Nephron (organoid): Measurements from ENCODE around the gene TMEM208.

Experiments used
- H3K27ac Mint-ChIP-seq, 3 experiments: 2 replicates each; pipeline ENCODE4 v1.8.0; 2020; ENCODE audit warnings: mixed read lengths in 3 of 3, mild to moderate bottlenecking in 2 of 3, moderate library complexity in 1 of 3
- H3K27me3 Mint-ChIP-seq: 2 replicates; pipeline ENCODE4 v1.8.0; 2021; ENCODE audit warnings: low read depth, mild to moderate bottlenecking, moderate library complexity, mixed read lengths
- H3K36me3 Mint-ChIP-seq: 2 replicates; pipeline ENCODE4 v1.8.0; 2020; ENCODE audit warnings: low read depth, mixed read lengths
- H3K4me1 Mint-ChIP-seq: 2 replicates; pipeline ENCODE4 v1.8.0; 2020; ENCODE audit warnings: mixed read lengths
- H3K4me3 Mint-ChIP-seq, 3 experiments: 2 replicates each; pipeline ENCODE4 v1.8.0; 2020; ENCODE audit warnings: mild to moderate bottlenecking in 3 of 3, mixed read lengths in 3 of 3, moderate library complexity in 2 of 3
- H3K9me3 Mint-ChIP-seq: 2 replicates; pipeline ENCODE4 v1.8.0; 2020; ENCODE audit warnings: mixed read lengths
- TF ChIP-seq, protein P1 (sequence below), 3 experiments: fragments of 200-600 bp; sonication (generic); IDR thresholded peaks; one replicate each; pipeline ENCODE4 v1.5.0; 2021; ENCODE audit warnings: antibody characterized with exemption in 3 of 3; ENCODE audit not compliant: unreplicated experiment in 3 of 3

The TMEM208 gene

GRCh38 chr16:67190448-67191399 is 36.2 kb upstream of the TMEM208 start:
- Mint-ChIP-seq H3K27me3 (peaks cover 3% of the 10 kb centered on the region), H3K4me3 (peak overlapping the region; percentile 86 to 93 (median 89)), H3K4me1 (peaks cover 26% of the 10 kb centered on the region), H3K27ac (peak overlapping the region in 2 of 3 experiments; percentile 6 to 23), H3K36me3 (peaks cover 16% of the 10 kb centered on the region), H3K9me3 (no peaks in the 10 kb centered on the region)
- TF ChIP-seq, protein P1, sequence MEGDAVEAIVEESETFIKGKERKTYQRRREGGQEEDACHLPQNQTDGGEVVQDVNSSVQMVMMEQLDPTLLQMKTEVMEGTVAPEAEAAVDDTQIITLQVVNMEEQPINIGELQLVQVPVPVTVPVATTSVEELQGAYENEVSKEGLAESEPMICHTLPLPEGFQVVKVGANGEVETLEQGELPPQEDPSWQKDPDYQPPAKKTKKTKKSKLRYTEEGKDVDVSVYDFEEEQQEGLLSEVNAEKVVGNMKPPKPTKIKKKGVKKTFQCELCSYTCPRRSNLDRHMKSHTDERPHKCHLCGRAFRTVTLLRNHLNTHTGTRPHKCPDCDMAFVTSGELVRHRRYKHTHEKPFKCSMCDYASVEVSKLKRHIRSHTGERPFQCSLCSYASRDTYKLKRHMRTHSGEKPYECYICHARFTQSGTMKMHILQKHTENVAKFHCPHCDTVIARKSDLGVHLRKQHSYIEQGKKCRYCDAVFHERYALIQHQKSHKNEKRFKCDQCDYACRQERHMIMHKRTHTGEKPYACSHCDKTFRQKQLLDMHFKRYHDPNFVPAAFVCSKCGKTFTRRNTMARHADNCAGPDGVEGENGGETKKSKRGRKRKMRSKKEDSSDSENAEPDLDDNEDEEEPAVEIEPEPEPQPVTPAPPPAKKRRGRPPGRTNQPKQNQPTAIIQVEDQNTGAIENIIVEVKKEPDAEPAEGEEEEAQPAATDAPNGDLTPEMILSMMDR (IDR thresholded peaks at IDR 0.05; ENCODE audit: unreplicated experiment in 3 of 3) = no peak

DNA sequence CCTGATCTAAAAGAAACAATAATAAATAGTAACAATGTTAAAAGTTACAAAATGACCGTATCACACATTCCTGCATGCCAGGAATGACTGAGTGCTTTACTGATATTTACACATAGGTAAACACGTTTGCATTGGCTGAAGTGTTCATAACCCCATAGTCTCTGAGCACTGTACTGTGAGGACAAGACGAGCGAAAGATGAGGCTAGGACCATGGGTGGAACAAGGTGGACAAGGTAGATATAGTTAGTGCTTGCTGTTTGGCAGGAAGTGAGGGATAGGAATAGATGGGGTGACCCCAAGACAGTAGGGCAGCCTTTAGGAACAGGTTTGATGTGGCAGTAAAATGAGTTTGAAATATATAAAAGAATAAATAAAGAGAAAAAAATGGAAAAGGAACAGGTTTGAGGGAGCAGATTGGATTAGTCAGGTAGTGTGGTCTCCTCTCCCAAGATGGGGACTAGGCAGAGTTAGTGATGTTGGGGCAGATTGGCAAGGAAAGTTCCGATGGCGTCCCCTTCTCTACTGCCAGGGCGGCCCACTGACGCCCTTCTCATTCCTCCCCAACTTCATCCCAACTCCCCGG is 35.4 kb upstream of the TMEM208 start:
- Mint-ChIP-seq H3K27ac (peak overlapping the region; percentile 2 to 86 (median 67)), H3K27me3 (no peaks in the 10 kb centered on the region), H3K9me3 (no peaks in the 10 kb centered on the region), H3K36me3 (peaks cover 23% of the 10 kb centered on the region), H3K4me1 (peaks cover 29% of the 10 kb centered on the region), H3K4me3 (peak overlapping the region; percentile 86 to 93 (median 89))
- TF ChIP-seq, protein P1 (IDR thresholded peaks at IDR 0.05; ENCODE audit: unreplicated experiment in 3 of 3) = no peak

DNA sequence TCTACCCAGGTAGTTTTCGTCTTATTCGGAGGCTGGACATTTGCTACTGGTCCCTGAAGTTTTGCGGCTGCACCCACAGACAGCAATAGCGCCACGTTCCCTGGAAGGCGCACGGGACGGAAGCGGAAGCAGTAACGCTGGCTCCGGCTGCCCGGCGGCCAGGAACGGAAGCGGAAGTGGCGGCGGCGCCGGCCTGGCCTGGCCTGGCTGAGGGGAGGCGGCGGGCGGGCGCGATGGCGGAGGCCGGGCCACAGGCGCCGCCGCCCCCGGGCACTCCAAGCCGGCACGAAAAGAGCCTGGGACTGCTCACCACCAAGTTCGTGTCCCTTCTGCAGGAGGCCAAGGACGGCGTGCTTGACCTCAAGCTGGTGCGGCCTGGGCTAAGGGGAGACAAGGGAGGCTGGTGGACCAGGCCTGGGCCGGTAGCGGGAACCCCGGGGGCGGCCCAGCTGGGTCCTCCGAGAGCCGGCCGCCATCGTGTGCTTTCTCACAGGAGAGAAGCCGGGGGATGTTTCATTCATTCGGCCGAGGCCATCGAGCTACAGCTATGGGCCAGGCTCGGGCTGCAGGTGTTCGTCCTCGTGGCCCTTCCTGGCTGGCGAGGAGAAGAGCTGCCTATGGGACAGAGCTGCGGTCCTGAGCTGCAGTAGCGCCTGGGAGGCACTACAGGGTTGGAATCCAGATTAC is 34.8 kb upstream of the TMEM208 start, which contains the start of gene E2F4:
TSS of gene E2F4 (plus strand) at position 161 of the 687 bp plus-strand sequence. CDS start at position 234, 73 bp downstream.
- Mint-ChIP-seq H3K4me3 (peak within 1 kb of the TSS; percentile 86 to 93 (median 89)), H3K27me3 (no peaks in the 10 kb centered on the region), H3K4me1 (peaks cover 34% of the 10 kb centered on the region), H3K36me3 (peaks cover 30% of the 10 kb centered on the region), H3K27ac (peak within 1 kb of the TSS; percentile 2 to 86 (median 67)), H3K9me3 (no peaks in the 10 kb centered on the region)
- TF ChIP-seq, protein P1 (IDR thresholded peaks at IDR 0.05; ENCODE audit: unreplicated experiment in 3 of 3) = no peak

DNA sequence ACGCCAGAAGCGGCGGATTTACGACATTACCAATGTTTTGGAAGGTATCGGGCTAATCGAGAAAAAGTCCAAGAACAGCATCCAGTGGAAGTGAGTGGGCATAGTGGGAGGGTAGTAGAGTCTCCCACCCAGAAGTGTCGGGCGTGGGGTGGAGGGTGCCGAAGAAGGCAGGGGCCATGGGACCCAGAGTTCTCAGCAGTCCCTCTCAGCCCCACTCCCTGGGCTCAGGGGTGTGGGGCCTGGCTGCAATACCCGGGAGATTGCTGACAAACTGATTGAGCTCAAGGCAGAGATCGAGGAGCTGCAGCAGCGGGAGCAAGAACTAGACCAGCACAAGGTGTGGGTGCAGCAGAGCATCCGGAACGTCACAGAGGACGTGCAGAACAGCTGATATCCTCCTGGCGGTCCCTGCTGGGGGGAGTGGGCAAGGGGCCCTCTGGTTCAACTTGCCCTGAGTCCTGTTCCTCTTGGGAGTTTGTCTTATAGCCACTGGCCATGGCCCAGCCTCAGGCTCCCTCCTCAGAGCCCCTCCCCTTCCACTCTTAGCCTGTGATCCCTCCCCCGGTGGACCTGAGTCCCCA is 34.1 kb upstream of the TMEM208 start:
- Mint-ChIP-seq H3K36me3 (peaks cover 32% of the 10 kb centered on the region), H3K27ac (no peak overlapping the region), H3K9me3 (no peaks in the 10 kb centered on the region), H3K4me1 (peaks cover 34% of the 10 kb centered on the region), H3K27me3 (no peaks in the 10 kb centered on the region), H3K4me3 (peak overlapping the region; percentile 86 to 93 (median 89))
- TF ChIP-seq, protein P1 (IDR thresholded peaks at IDR 0.05; ENCODE audit: unreplicated experiment in 3 of 3) = no peak

- H3K4me1 Mint-ChIP-seq = peaks cover 34% of the 10 kb centered on the region
- TF ChIP-seq, protein P1 (IDR thresholded peaks at IDR 0.05; ENCODE audit: unreplicated experiment in 3 of 3) = no peak
- H3K4me3 Mint-ChIP-seq = peak overlapping the region; percentile 86 to 93 (median 89)
- H3K36me3 Mint-ChIP-seq = peaks cover 36% of the 10 kb centered on the region
- H3K9me3 Mint-ChIP-seq = no peaks in the 10 kb centered on the region
- H3K27me3 Mint-ChIP-seq = peaks cover 5% of the 10 kb centered on the region
- H3K27ac Mint-ChIP-seq = peak overlapping the region in 1 of 3 experiments; percentile 61
Measured at GRCh38 chr16:67193536-67193935, 33.4 kb upstream of the TMEM208 start.
